Activated T-cell treated with anti-CD3 and anti-CD28 coated beads for 24 hours (primary cell): ENCODE measurements around the gene MARCHF3.
"Not testable (repeated sequence)": the region's sequence is repeated elsewhere in the genome, so short reads cannot be mapped to it uniquely, and the experiment has no call there.

ENCODE experiments used
- DNase-seq: peaks from one replicate; pipeline ENCODE4 v3.0.0-alpha.2; 2020; ENCODE audit warnings: low read depth

Gene MARCHF3

DNA sequence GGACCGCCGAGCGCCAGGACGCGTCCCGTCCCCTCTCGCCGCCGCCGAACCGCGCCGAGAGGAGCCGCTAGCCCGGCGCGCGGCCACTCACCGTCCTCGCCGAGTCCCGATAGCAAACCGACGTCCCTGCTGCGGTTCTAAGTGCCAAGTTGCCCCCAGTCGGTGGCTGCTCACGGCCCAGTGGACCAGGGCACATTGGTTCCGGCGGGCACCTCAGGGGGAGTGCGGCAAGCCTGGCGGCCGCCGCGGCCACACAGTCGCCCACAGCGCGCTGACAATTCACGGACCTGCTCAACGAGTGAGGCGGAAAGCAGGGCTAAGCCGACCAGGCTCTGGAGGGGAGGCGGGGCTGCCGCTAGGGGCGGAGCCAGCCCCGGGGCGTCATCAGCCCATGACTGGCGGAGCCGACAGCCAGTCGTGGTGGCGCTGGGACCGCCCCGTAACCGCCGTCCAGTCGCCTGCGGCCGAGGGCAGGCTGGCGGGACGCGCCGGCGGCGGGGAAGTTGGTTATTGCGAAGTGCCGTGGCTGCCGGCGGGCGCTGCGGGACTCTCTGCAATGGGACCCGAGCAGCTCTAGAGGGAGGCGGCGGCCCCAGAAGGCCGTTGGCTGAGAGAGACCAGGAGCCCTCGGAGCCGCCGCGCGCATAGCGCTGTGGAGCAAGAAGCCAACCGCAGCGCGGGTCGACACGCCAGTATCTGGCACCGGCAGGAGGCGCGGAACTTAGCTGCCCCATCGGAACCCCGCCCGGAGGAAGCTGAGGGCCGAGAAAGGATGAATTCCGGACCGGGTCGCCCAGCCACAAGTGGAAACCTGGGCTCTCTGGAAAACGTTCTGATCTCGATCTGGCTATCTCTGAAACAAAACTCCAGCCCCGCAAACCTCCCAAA lies at the start of gene MARCHF3:
MARCHF3 (minus strand) TSS at position 300 of the 888 bp plus-strand sequence. CDS start 112,387 bp downstream, outside the sequence.
- peak; percentile 92 for DNase-seq

DNA sequence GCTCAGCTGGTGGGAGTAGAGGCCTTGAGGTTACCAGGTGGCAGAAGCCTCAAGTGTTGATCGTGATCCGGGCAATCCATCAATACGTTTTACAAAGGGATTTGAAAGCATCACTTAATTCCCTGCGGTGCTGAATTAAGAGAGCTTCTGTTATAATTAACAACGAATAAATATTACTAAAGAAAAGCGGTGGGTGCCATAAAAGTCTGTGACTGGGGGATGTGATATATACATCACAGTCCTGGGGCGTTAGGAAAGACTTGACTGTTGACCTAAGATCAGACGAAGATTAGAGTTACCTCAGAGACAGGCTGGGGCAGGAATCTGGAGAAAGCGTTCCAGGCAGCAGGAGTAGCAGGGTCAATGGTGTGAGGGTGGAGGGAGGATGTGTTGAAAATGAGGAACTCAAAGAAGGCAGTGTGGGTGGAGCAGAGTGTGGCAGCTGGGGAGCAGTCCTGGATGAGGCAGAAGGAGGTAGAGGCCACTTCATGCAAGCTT lies 49.7 kb upstream of the MARCHF3 start:
- no peak for DNase-seq

DNA sequence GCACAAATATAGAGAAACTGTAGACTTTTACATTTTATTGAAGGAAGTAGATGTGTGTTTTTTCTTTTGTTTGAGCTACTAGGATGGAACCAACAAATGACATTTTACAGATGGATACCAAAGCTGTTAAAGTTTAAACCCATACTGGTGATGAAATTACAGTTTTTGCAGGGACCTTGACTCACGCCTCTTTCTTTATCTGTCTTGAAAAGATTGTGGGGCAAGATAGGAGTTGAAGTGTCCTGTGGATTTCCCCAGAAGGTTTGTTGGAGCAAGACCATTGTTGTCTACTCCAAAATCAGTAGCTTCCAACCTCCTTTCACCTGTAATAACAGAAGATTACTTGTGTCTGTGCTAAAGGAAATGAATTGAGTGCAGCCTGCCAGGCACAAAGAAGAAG lies 47.0 kb upstream of the MARCHF3 start:
- no peak for DNase-seq

DNA sequence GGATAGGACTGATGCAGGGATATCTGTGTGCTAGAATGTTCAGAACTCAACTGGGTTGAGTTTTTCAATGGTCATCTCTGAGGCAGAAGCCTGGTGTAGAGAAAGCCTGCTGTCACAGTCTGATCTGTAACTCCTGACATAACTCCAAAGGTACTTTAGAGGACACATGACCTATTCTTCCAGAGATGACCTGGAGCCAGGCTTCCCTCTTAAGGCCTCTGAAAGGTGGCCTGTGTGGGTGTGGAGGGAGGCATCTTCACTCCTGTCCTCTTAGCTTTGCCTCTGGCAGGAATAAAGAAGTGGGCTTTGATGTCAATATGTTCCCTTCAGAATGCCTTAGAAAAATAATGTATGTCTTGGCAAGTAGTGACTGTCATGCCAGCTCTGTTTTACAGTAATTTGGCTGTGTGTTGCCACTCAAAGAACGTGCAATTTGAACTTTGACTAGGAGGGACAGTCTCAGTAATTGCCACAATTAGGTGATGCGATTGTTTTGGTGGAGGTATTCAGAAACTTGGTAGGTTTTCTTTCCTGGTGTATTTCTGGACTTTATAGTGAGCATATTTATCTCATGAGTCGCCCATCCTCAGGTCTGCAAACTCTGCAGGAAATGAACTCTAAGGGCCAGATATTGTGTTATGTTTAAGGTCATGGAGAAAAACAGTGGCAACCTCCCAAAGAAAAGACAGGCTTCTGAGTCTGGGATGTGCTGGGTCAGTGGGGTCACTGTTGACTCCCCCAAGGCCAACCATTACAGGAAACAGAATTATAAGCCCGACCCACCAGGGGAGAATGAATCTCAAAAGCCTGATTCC lies 46.2 kb upstream of the MARCHF3 start:
- DNase-seq: no peak

DNA sequence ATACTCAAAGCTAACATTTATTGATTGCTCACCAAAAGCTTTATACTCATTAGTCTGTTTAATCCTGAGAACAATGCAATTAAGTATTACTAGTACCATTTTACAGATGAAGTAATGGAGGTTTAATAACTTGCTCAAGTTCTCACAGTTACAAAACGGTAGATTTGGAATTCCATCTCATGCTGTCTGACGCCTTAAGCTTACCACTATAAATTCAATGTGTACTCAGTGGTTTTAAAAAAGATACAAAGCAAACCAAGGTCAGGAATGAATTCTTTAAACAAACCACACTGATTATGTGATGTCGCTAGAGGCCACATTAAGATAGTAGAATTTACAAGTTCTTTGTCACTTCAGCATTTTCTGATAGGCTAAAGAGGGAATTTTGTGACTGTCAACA lies 44.1 kb upstream of the MARCHF3 start:
- no peak for DNase-seq

- DNase-seq: peak; percentile 70
Measured at GRCh38 chr5:127072861-127073846, 42.8 kb upstream of the MARCHF3 start, which contains the start of gene C5orf63. Gene C5orf63 (minus strand): TSS chr5:127073502. CDS start chr5:127058995, 14,507 bp downstream.

- no peak for DNase-seq
Measured at GRCh38 chr5:127070243-127070642, 39.9 kb upstream of the MARCHF3 start.

GRCh38 chr5:127068493-127069214 lies 38.3 kb upstream of the MARCHF3 start:
- DNase-seq: no peak

DNA sequence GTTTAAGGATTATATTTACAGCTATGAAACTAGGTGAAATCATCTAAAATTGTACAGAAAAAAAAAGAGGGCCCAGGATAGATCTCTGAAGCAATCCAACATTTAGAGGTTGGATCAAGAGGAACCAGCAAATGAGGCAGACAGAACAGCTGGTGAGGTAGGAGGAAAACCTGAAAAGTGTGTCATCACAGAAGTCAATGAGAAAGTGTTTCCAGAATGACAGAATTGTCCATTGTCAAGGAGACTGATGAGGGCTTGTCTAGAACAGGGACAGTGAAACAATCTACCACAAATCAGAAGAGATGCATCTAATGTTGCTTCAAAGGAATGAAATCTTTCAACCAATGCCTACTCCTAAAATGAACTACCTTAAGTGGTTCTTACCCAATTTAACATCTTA lies 36.4 kb upstream of the MARCHF3 start:
- no peak for DNase-seq

- DNase-seq: no peak
Measured at GRCh38 chr5:127064253-127064840, 34.0 kb upstream of the MARCHF3 start.

- no peak for DNase-seq
Measured at GRCh38 chr5:127063257-127063913, 33.0 kb upstream of the MARCHF3 start.

- no peak for DNase-seq
Measured at GRCh38 chr5:127061956-127062355, 31.6 kb upstream of the MARCHF3 start.

DNA sequence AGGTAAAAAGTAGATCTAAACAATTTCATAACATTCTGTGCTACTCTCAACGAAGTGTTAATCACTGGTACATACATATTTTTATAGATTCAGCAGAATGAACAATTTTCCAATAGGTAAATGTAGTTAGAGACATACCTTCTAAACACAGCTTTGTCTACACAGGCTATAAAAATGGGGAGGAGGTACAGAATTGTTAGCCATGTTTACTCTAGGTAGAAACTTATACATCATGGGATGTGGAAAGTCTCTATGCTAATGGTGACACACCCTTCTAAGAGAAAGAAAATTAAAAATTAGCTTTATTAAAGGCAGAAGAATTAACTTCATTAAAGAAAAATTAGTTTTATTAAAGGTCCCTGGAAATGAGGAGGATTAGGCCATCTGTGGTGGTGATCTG lies 31.2 kb upstream of the MARCHF3 start:
- no peak for DNase-seq

DNA sequence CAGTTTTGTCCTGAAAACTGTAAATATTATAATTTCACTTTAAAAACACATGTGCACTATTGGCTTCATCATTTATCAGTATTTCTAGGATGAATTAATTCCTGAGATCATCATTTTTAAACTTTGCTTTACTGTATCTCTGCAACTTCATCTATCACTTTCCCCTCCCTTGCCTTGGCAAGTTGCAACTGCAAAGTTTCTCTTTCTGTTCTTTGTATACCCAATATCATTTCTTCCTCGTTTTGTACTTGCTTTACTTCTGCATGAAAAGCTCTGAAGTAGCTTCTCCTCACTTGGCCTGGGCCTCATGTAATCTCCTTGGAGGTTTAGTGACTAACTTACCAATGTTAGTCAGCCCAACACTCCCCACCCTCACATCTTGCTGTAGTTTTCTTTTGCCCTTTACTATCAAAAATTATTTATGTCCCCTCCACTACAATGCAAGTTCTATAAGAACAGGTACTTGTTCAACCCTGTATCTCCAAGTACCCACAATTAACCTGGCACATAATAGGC lies 30.2 kb upstream of the MARCHF3 start:
- DNase-seq: no peak

DNA sequence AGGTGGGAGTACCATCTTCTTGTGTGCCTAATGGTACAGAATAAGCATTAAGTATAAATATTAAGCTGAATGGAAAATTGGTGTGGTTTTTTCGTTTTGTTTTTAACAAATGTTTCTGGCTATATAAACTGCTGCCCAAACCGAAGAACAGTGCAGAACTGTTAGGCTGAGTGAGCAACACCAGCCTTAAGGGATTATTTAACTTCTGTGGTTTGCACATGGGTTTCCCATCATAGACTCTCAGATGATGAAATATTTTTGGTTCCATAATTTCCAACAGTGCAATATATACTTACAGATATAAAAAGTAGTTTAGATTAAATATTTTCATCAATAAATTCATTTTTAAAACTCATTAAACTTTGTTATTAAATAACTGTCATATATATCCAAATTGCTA lies 26.5 kb upstream of the MARCHF3 start:
- no peak for DNase-seq

DNA sequence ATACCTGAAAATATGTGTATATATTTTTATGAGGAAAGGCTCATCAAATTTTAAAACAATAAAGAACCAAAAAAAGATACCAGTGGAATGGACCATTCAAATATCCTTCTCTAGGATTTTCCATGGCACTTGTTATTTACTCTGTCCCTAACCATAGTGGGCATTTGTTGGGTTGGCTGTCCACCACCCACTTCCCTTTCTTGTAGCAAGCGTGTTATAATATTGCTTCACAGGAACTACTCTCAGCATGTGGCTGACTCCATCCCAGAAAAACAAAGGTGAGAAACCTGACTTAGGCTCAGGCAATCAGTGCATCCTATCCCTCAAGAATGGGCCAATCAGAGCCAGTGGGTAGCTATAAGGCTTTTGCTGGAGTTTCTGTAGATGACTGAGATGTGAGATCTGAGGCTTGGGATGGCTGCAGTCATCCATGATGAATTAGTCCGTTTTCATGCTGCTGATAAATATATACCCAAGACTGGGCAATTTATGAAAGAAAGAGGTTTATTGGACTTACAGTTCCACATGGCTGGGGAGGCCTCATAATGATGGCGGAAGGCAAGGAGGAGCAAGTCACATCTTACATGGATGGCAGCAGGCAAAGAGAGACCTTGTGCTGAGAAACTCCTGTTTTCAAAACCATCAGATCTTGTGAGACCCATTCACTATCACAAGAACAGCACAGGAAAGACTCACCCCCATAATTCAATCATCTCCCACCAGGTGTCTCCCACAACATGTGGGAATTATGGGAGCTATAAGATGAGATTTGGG lies 25.7 kb upstream of the MARCHF3 start:
- no peak for DNase-seq

DNA sequence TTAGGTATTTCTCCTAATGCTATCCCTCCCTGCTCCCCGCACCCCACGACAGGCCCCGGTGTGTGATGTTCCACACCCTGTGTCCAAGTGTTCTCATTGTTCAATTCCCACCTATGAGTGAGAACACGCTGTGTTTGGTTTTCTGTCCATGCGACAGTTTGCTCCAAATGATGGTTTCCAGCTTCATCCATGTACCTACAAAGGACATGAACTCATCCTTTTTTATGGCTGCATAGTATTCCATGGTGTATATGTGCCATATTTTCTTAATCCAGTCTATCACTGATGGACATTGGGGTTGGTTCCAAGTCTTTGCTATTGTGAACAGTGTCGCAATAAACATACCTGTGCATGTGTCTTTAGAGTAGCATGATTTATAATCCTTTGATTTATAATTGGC lies 23.2 kb upstream of the MARCHF3 start:
- DNase-seq: not testable (repeated sequence)

DNA sequence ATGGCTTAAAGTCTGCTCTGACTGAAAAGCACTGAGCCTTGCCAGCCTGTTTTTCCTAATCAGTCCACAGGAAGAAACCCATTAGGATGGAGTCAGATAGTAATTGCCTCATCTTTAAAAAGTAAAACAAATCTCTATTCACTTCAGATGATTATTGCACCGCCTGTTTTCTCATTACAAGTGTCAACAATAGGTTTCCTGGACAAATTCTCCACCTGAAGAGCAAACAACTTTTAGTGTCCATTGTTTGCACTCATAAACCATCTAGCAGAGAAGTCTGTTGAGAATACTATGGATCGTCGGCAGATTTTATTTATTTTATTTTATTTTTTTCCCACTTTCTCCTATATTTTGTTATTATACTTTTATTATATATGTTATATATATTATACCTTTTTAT lies 22.7 kb upstream of the MARCHF3 start:
- no peak for DNase-seq

DNA sequence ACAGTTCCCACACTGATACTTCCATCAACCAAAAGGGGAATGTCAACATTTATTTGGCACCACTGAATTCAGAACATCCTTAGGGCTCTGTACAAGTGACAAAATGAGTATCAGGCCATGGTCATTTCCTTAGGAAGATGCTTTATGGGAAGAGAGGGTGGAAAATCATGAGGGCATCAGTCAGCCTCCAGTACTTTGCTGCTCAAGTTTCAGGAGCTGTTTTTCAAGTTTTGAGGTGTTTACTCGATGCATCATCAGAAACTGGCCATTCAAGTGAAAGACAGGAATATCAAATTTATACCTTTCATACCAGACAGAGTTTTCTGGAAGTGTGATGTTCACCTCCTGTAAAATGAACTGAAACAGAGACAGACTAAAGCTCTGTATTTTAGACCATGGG lies 21.2 kb upstream of the MARCHF3 start:
- no peak for DNase-seq
